Activated CD8-positive, alpha-beta T cell treated with anti-CD3 and anti-CD28 coated beads for 36 hours (primary cell): ENCODE results near the gene ZNF609. TPM values are rescaled to one million over a fixed set of nuclear protein-coding genes. Genes with fewer than 3 reads are reported as not detected.
A peak's percentile ranks its signal among the peaks of the same experiment; 100 is the strongest.
"Not testable (repeated sequence)": the region's sequence is repeated elsewhere in the genome, so short reads cannot be mapped to it uniquely, and the experiment has no call there.

Experiments
- ATAC-seq: fragments of 200-7000 bp; cut with Tn5 transposase; one replicate; pipeline ENCODE4 v1.10.0; 2021; ENCODE audit warnings: mild to moderate bottlenecking, moderate library complexity
- CTCF ChIA-PET: fragments of 350-600 bp; sonication (Branson Sonifier 250); formaldehyde crosslinking; loops from one replicate; lab custom pipeline; 2021; ENCODE audit warnings: antibody characterized with exemption; lab: Charles Lee
- POLR2A ChIA-PET: fragments of 350-600 bp; sonication (Branson Sonifier 250); formaldehyde crosslinking; loops from one replicate; lab custom pipeline; 2021; ENCODE audit warnings: antibody characterized with exemption; lab: Charles Lee
- DNase-seq: peaks from one replicate; pipeline ENCODE4 v3.0.0-alpha.2; 2020
- H3K27ac Mint-ChIP-seq: one replicate; pipeline ENCODE4 v1.8.0; 2021; ENCODE audit warnings: mild to moderate bottlenecking, mixed read lengths
- H3K27me3 Mint-ChIP-seq: one replicate; pipeline ENCODE4 v1.8.0; 2021; ENCODE audit warnings: mixed read lengths
- H3K36me3 Mint-ChIP-seq: one replicate; pipeline ENCODE4 v1.8.0; 2021; ENCODE audit warnings: low read depth, mixed read lengths
- H3K4me1 Mint-ChIP-seq: one replicate; pipeline ENCODE4 v1.8.0; 2021; ENCODE audit warnings: low read depth, mixed read lengths
- H3K4me3 Mint-ChIP-seq: one replicate; pipeline ENCODE4 v1.8.0; 2021; ENCODE audit warnings: mild to moderate bottlenecking, moderate library complexity, mixed read lengths
- H3K9me3 Mint-ChIP-seq: one replicate; pipeline ENCODE4 v1.8.0; 2021; ENCODE audit warnings: mixed read lengths
- intact Hi-C: fragments of 100-400 bp; cut with micrococcal nuclease; formaldehyde crosslinking; loops from one replicate; pipeline ENCODE4 v1.10.0; 2022
- total RNA-seq, 2 experiments: library from RNA; stranded (reverse); gene quantifications; one replicate each; pipeline ENCODE4 v1.2.3, GENCODE V29; 2021
- TF ChIP-seq, protein P1 (sequence below): fragments of 200-600 bp; IDR thresholded peaks from one replicate; pipeline ENCODE4 v1.8.0; 2022; ENCODE audit warnings: antibody characterized with exemption, mild to moderate bottlenecking

Gene ZNF609
- total RNA-seq, 2 experiments from 2014 or later, result 37.2 to 39.6 TPM

DNA sequence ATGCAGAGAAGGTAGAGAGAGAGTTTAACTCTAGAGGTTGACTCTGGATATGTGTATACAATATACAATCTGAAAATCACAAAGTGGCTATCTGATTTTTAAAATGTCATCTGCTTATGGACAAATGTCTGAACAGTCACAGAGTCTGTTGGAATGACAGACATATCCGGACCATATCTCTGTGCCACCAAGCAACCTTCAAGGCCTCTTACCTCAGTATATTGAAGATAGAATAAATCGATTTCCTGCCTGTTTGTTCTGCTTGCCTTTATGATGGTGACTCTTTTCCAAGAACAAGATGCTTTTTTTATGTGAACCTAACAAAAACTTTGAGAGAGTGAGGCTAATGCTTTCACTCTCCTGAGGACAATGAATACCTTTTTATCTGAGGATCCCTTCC lies 163.9 kb downstream of the ZNF609 start:
- peak; percentile 25 for ATAC-seq
- Mint-ChIP-seq H3K36me3 (peaks cover 21% of the 10 kb centered on the region), H3K4me3 (no peak overlapping the region), H3K4me1 (peaks cover 81% of the 10 kb centered on the region), H3K27ac (peak overlapping the region; percentile 94), H3K27me3 (no peaks in the 10 kb centered on the region), H3K9me3 (no peaks in the 10 kb centered on the region)
- TF ChIP-seq, protein P1, sequence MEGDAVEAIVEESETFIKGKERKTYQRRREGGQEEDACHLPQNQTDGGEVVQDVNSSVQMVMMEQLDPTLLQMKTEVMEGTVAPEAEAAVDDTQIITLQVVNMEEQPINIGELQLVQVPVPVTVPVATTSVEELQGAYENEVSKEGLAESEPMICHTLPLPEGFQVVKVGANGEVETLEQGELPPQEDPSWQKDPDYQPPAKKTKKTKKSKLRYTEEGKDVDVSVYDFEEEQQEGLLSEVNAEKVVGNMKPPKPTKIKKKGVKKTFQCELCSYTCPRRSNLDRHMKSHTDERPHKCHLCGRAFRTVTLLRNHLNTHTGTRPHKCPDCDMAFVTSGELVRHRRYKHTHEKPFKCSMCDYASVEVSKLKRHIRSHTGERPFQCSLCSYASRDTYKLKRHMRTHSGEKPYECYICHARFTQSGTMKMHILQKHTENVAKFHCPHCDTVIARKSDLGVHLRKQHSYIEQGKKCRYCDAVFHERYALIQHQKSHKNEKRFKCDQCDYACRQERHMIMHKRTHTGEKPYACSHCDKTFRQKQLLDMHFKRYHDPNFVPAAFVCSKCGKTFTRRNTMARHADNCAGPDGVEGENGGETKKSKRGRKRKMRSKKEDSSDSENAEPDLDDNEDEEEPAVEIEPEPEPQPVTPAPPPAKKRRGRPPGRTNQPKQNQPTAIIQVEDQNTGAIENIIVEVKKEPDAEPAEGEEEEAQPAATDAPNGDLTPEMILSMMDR, result no peak
- intact Hi-C loops, result no loop called here
- DNase-seq, result no peak
- CTCF ChIA-PET, result interaction anchor here (1.6 kb wide), 1 partner anchor 29 kb away, joined by 5 read pairs; no protein-coding TSS in a partner anchor
- POLR2A ChIA-PET, result no interaction called here

DNA sequence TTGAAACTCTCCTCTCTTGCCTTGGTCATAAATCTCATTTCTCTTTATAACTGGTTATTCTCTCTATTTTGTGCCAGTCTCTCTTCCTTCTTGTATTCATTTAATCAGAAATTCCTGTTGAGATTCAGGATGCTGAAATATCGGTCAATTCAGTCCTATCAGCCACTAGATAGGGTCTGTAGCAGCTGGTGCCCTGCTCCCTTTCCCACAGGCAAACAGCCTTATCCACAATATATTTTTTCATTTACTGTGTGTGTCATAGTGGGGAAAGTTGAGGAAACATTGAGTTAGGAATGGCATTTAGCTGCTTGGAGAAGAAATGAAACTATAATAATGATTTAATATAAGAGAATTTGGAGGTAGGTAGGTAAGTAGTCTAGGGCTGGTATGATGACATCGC lies 168.7 kb downstream of the ZNF609 start:
- H3K4me1 Mint-ChIP-seq, result peaks cover 57% of the 10 kb centered on the region
- ChIA-PET POLR2A (no interaction called here), CTCF (interaction anchor here (1.7 kb wide), 1 partner anchor 10 kb away, joined by 5 read pairs; no protein-coding TSS in a partner anchor)
- intact Hi-C loops, result no loop called here
- peak overlapping the region; percentile 3 for H3K27ac Mint-ChIP-seq
- no peaks in the 10 kb centered on the region for H3K27me3 Mint-ChIP-seq
- ATAC-seq (no peak), DNase-seq (no peak)
- H3K36me3 Mint-ChIP-seq, result peaks cover 14% of the 10 kb centered on the region
- TF ChIP-seq, protein P1, result no peak
- H3K9me3 Mint-ChIP-seq, result no peaks in the 10 kb centered on the region
- no peak overlapping the region for H3K4me3 Mint-ChIP-seq

DNA sequence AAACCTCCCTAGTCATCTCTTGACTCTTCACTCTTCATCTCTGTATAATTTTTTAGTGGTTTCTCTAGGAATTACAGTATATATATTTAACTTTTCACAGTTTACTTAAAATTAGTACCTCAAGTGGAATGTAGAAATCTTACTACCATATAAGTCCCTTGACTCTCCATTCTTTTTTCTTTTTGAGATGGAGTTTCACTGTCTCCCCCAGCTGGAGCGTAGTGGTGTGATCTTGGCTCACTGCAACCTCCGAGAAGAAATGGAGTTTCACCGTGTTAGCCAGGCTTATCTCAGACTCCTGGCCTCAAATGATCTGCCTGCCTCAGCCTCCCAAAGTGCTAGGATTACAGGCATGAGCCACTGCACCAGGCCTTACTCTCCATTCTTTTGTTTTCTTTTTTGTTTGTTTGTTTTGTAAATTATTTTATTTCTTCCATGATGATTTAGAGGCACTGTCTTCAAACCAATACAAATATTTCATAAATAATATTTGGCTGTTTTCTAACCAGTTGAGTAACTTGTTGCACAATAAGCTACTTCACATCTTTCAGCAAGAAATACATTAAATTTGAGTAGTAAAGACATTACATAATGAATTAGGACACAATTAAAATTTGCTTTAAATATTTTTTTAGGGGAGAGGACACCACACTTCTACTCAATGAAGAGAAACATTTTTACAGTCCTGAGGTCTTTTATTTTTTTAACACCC lies 170.2 kb downstream of the ZNF609 start:
- Mint-ChIP-seq H3K9me3 (no peaks in the 10 kb centered on the region), H3K27me3 (no peaks in the 10 kb centered on the region), H3K27ac (no peak overlapping the region), H3K4me3 (no peak overlapping the region), H3K36me3 (peaks cover 10% of the 10 kb centered on the region), H3K4me1 (peaks cover 61% of the 10 kb centered on the region)
- CTCF ChIA-PET, result no interaction called here
- POLR2A ChIA-PET, result no interaction called here
- DNase-seq, result no peak
- TF ChIP-seq, protein P1, result no peak
- intact Hi-C loops, result loop anchor here (10.0 kb wide), 1 partner anchor 186 kb away; no protein-coding TSS in a partner anchor
- no peak for ATAC-seq

DNA sequence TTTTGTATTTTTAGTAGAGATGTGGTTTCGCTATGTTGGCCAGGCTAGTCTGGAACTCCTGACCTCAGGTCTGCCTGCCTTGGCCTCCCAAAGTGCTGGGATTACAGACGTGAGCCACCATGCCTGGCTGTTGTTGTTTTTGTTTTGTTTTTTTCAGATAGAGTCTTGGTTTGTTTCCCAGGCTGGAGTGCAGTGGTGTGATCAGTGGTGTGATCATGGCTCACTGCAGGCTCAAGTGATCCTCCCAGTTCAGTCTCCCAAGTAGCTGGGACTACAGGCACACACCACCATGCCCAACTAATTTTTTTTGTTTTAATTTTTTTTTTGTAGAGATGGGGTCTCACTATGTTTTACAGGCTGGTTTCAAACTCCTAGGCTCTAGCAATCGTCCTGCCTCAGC lies 172.3 kb downstream of the ZNF609 start:
- H3K4me3 Mint-ChIP-seq, H3K27me3 Mint-ChIP-seq, POLR2A ChIA-PET, ATAC-seq, H3K27ac Mint-ChIP-seq, H3K9me3 Mint-ChIP-seq, DNase-seq, CTCF ChIA-PET: not testable (repeated sequence)
- Mint-ChIP-seq H3K4me1 (peaks cover 63% of the 10 kb centered on the region), H3K36me3 (peaks cover 20% of the 10 kb centered on the region)
- intact Hi-C loops, result loop anchor here (10.0 kb wide), 1 partner anchor 188 kb away; no protein-coding TSS in a partner anchor

DNA sequence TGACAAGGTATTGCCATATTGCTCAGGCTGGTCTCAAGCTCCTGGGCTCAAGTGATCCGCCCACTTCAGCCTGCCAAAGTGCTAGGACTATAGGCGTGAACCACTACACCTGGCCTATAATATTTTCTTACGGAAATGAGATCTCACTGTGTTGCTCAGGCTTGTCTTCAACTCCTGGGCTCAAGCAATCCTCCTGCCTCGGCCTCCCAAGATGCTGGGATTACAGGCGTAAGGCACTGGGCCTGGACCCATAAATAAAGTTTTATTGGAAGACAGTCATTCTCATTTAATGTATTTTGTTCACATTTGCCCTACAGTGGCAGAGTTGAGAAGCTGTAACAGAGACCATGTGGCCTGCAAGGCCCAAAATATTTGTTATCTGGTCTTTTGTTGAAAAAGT lies 173.0 kb downstream of the ZNF609 start:
- Mint-ChIP-seq H3K4me3 (no peak overlapping the region), H3K27me3 (no peaks in the 10 kb centered on the region), H3K27ac (peak overlapping the region; percentile 57), H3K9me3 (peaks cover 7% of the 10 kb centered on the region), H3K36me3 (peaks cover 26% of the 10 kb centered on the region), H3K4me1 (peaks cover 66% of the 10 kb centered on the region)
- no peak for DNase-seq
- TF ChIP-seq, protein P1, result no peak
- POLR2A ChIA-PET, result interaction anchor here (0.6 to 3.2 kb wide), 3 partner anchors 8 to 174 kb away, joined by 3 to 16 read pairs (median 3); no protein-coding TSS in a partner anchor
- ATAC-seq, result no peak
- CTCF ChIA-PET, result interaction anchor here (1.2 to 2.9 kb wide), 5 partner anchors 14 to 246 kb away, joined by 3 to 13 read pairs (median 4); partner anchors contain the start of gene TRIP4
- intact Hi-C loops, result loop anchor here (10.0 kb wide), 1 partner anchor 189 kb away; no protein-coding TSS in a partner anchor
